NB4 (cell line): ENCODE data around the gene MISP.

Source experiments
- MAX ChIP-seq: IDR thresholded peaks from 2 replicates; pipeline ENCODE4 v1.6.1; 2011; ENCODE audit warnings: low read depth, low read length
- POLR2A ChIP-seq: IDR thresholded peaks from 2 replicates; pipeline ENCODE4 v1.6.1; 2011; ENCODE audit warnings: mild to moderate bottlenecking; ENCODE audit not compliant: insufficient read length; ENCODE audit errors: extremely low read depth
- TF ChIP-seq, protein P1 (sequence below): IDR thresholded peaks from one replicate; pipeline ENCODE4 v1.5.1; 2012; ENCODE audit warnings: low read depth, low read length

GRCh38 chr19:725461-726089 is 25.3 kb upstream of the MISP start:
- TF ChIP-seq, protein P1, sequence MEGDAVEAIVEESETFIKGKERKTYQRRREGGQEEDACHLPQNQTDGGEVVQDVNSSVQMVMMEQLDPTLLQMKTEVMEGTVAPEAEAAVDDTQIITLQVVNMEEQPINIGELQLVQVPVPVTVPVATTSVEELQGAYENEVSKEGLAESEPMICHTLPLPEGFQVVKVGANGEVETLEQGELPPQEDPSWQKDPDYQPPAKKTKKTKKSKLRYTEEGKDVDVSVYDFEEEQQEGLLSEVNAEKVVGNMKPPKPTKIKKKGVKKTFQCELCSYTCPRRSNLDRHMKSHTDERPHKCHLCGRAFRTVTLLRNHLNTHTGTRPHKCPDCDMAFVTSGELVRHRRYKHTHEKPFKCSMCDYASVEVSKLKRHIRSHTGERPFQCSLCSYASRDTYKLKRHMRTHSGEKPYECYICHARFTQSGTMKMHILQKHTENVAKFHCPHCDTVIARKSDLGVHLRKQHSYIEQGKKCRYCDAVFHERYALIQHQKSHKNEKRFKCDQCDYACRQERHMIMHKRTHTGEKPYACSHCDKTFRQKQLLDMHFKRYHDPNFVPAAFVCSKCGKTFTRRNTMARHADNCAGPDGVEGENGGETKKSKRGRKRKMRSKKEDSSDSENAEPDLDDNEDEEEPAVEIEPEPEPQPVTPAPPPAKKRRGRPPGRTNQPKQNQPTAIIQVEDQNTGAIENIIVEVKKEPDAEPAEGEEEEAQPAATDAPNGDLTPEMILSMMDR: no peak
- TF ChIP-seq POLR2A (no peak), MAX (no peak)
